Measurements from ENCODE around the gene DRD4. TPM values are rescaled to one million over a fixed set of nuclear protein-coding genes. Genes with fewer than 3 reads are reported as not detected.
A peak's percentile ranks its signal among the peaks of the same experiment; 100 is the strongest.

DRD4 gene
- total and polyA plus RNA-seq, 2 of the 13 experiments (the other 11 are each of a cell fraction or from before 2014, with no cell fraction given), result 0.09 to 0.13 TPM

DNA sequence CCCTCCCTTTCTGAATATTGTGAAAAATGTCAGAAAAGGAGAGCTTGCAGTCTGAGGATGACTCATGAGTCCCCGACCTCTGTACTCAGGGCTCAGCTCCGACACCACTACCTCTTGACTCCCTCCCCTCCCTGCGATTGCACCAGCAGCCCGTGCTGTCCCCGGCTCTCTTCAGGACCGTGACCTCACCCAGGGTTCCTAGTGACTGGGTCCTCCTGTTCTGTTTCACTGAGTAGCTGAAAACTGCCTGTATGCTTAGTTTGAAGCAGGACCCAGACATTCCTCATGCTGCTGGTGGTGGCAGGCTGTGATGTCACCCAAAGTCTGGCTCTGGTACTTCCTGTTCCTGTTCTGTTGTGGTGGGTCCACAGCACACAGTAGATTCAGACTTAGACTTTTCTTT lies 49.1 kb upstream of the DRD4 start (continued):
- TF ChIP-seq, protein P1, sequence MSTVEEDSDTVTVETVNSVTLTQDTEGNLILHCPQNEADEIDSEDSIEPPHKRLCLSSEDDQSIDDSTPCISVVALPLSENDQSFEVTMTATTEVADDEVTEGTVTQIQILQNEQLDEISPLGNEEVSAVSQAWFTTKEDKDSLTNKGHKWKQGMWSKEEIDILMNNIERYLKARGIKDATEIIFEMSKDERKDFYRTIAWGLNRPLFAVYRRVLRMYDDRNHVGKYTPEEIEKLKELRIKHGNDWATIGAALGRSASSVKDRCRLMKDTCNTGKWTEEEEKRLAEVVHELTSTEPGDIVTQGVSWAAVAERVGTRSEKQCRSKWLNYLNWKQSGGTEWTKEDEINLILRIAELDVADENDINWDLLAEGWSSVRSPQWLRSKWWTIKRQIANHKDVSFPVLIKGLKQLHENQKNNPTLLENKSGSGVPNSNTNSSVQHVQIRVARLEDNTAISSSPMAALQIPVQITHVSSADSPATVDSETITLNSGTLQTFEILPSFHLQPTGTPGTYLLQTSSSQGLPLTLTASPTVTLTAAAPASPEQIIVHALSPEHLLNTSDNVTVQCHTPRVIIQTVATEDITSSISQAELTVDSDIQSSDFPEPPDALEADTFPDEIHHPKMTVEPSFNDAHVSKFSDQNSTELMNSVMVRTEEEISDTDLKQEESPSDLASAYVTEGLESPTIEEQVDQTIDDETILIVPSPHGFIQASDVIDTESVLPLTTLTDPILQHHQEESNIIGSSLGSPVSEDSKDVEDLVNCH (CRISPR knock-in tag; IDR thresholded peaks at IDR 0.05), result no peak
- no peak for TF ChIP-seq CHD2 (IDR thresholded peaks at IDR 0.05; ENCODE audit: low read depth, low read length)
- TF ChIP-seq SOX5 (CRISPR knock-in tag; IDR thresholded peaks at IDR 0.05; ENCODE audit: borderline replicate concordance), result peak; percentile 78
- peak; percentile 52; the same call in 1 of the 2 replicates for TF ChIP-seq ZBTB7B (CRISPR knock-in tag; IDR thresholded peaks at IDR 0.05)
- no peak for TF ChIP-seq NFE2 (CRISPR knock-in tag; IDR thresholded peaks at IDR 0.05)
- 0 out of 2 replicates have a peak, but pooled peaks have one; percentile 47 for TF ChIP-seq ZNF501 (CRISPR knock-in tag; IDR thresholded peaks at IDR 0.05)
- TF ChIP-seq HNRNPUL1 (IDR thresholded peaks at IDR 0.05; ENCODE audit: low read depth, low read length), result no peak
- TF ChIP-seq, protein P2, sequence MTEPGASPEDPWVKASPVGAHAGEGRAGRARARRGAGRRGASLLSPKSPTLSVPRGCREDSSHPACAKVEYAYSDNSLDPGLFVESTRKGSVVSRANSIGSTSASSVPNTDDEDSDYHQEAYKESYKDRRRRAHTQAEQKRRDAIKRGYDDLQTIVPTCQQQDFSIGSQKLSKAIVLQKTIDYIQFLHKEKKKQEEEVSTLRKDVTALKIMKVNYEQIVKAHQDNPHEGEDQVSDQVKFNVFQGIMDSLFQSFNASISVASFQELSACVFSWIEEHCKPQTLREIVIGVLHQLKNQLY (CRISPR knock-in tag; IDR thresholded peaks at IDR 0.05), result peak; percentile 56; the same call in 1 of the 2 replicates
- peak; percentile 77; the same call in 1 of the 2 replicates for TF ChIP-seq ZKSCAN8 (CRISPR knock-in tag; IDR thresholded peaks at IDR 0.05; ENCODE audit: borderline replicate concordance)
- peak; percentile 48; the same call in 1 of the 2 replicates for TF ChIP-seq ZFP37 (CRISPR knock-in tag; IDR thresholded peaks at IDR 0.05; ENCODE audit: borderline replicate concordance)
- TF ChIP-seq, protein P3, sequence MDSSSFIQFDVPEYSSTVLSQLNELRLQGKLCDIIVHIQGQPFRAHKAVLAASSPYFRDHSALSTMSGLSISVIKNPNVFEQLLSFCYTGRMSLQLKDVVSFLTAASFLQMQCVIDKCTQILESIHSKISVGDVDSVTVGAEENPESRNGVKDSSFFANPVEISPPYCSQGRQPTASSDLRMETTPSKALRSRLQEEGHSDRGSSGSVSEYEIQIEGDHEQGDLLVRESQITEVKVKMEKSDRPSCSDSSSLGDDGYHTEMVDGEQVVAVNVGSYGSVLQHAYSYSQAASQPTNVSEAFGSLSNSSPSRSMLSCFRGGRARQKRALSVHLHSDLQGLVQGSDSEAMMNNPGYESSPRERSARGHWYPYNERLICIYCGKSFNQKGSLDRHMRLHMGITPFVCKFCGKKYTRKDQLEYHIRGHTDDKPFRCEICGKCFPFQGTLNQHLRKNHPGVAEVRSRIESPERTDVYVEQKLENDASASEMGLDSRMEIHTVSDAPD (CRISPR knock-in tag; IDR thresholded peaks at IDR 0.05), result 0 out of 2 replicates have a peak, but pooled peaks have one; percentile 19
- TF ChIP-seq, protein P4, sequence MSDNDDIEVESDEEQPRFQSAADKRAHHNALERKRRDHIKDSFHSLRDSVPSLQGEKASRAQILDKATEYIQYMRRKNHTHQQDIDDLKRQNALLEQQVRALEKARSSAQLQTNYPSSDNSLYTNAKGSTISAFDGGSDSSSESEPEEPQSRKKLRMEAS (IDR thresholded peaks at IDR 0.05), result peak; percentile 46
- TF ChIP-seq, protein P5, sequence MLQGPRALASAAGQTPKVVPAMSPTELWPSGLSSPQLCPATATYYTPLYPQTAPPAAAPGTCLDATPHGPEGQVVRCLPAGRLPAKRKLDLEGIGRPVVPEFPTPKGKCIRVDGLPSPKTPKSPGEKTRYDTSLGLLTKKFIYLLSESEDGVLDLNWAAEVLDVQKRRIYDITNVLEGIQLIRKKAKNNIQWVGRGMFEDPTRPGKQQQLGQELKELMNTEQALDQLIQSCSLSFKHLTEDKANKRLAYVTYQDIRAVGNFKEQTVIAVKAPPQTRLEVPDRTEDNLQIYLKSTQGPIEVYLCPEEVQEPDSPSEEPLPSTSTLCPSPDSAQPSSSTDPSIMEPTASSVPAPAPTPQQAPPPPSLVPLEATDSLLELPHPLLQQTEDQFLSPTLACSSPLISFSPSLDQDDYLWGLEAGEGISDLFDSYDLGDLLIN (CRISPR knock-in tag; IDR thresholded peaks at IDR 0.05; ENCODE audit: borderline replicate concordance), result no peak
- no peak for TF ChIP-seq ZNF75D (CRISPR knock-in tag; IDR thresholded peaks at IDR 0.05; ENCODE audit: borderline replicate concordance)
- peak; percentile 82 for TF ChIP-seq CREB1 (IDR thresholded peaks at IDR 0.05)
- no peak for TF ChIP-seq CREB1 (CRISPR knock-in tag; IDR thresholded peaks at IDR 0.05)
- no peak for TF ChIP-seq ZNF891 (CRISPR knock-in tag; IDR thresholded peaks at IDR 0.05)
- no peak for TF ChIP-seq ATAD3A (CRISPR knock-in tag; IDR thresholded peaks at IDR 0.05)

All from HepG2 (cell line).